CD14-positive monocyte (primary cell): ENCODE data around the gene CCDC51. TPM values are rescaled to one million over a fixed set of nuclear protein-coding genes. Genes with fewer than 3 reads are reported as not detected.

Experiments
- DNase-seq, 3 donors: peaks; one replicate each; pipeline ENCODE4 v3.0.0-alpha.2; 2011 to 2022
- H2AFZ ChIP-seq: 2 replicates; pipeline ENCODE4 v1.6.0; 2012; ENCODE audit warnings: mild to moderate bottlenecking, low read depth, low read length, inconsistent platforms; ENCODE audit not compliant: insufficient read depth, poor library complexity, severe bottlenecking
- H3K27ac ChIP-seq, 2 donors: 1 replicate in 1 of 2; 2 replicates in 1 of 2; pipeline ENCODE4 v1.5.1; 2012 to 2013; ENCODE audit warnings: low read length in 2 of 2, control low read depth in 1 of 2, inconsistent platforms in 1 of 2, low read depth in 1 of 2, mild to moderate bottlenecking in 1 of 2
- H3K27me3 ChIP-seq, 2 donors: one replicate each; pipeline versions ENCODE4 v1.6.0 to v1.6.1; 2011 to 2013; ENCODE audit warnings: low read length in 2 of 2; ENCODE audit not compliant: control insufficient read depth in 2 of 2, insufficient read depth in 2 of 2
- H3K36me3 ChIP-seq, 2 donors: replicated peaks in 1 of 2; 1 replicate in 1 of 2; 2 replicates in 1 of 2; pipeline versions ENCODE4 v1.5.1 to v1.6.1; 2012 to 2013; ENCODE audit warnings: low read length in 2 of 2, control low read depth in 1 of 2, inconsistent platforms in 1 of 2, mild to moderate bottlenecking in 1 of 2; ENCODE audit not compliant: insufficient read depth in 2 of 2, control insufficient read depth in 1 of 2
- H3K4me1 ChIP-seq, 2 donors: 1 replicate in 1 of 2; 2 replicates in 1 of 2; pipeline versions ENCODE4 v1.5.1 to v1.6.1; 2012 to 2013; ENCODE audit warnings: low read length in 2 of 2, control low read depth in 1 of 2, inconsistent platforms in 1 of 2, mild to moderate bottlenecking in 1 of 2, moderate library complexity in 1 of 2; ENCODE audit not compliant: insufficient read depth in 2 of 2, control insufficient read depth in 1 of 2
- H3K4me2 ChIP-seq: replicated peaks from 2 replicates; pipeline ENCODE3; 2012; ENCODE audit warnings: low read length, moderate library complexity, mild to moderate bottlenecking; ENCODE audit not compliant: poor library complexity, severe bottlenecking; ENCODE audit errors: extremely low read depth
- H3K4me3 ChIP-seq, 3 experiments: fragments of 200-600 bp in 1 of 3; sonication (generic) in 1 of 3; replicated peaks in 1 of 3; 1 replicate in 2 of 3; 2 replicates in 1 of 3; pipeline ENCODE4 v1.5.1; 2011 to 2013; ENCODE audit warnings: low read length in 3 of 3, mild to moderate bottlenecking in 3 of 3, control low read depth in 2 of 3, low read depth in 2 of 3, inconsistent platforms in 1 of 3, moderate library complexity in 1 of 3
- H3K79me2 ChIP-seq: 2 replicates; pipeline ENCODE4 v1.6.0; 2012; ENCODE audit warnings: mild to moderate bottlenecking, control low read depth, inconsistent platforms, low read length, moderate library complexity; ENCODE audit not compliant: insufficient read depth
- H3K9ac ChIP-seq: 2 replicates; pipeline ENCODE4 v1.6.0; 2017; ENCODE audit warnings: low read length, mild to moderate bottlenecking; ENCODE audit not compliant: insufficient read depth, poor library complexity, severe bottlenecking
- H3K9me3 ChIP-seq, 2 donors: replicated peaks in 1 of 2; 1 replicate in 1 of 2; 2 replicates in 1 of 2; pipeline versions ENCODE4 v1.5.1 to v1.6.1; 2012 to 2013; ENCODE audit warnings: low read length in 2 of 2, control low read depth in 1 of 2; ENCODE audit not compliant: control insufficient read depth in 1 of 2, insufficient read depth in 1 of 2
- H4K20me1 ChIP-seq: 2 replicates; pipeline ENCODE4 v1.6.0; 2012; ENCODE audit warnings: mild to moderate bottlenecking, low read length, control low read depth, moderate library complexity; ENCODE audit not compliant: insufficient read depth
- H3K27ac Mint-ChIP-seq, 7 donors: one replicate each; pipeline ENCODE4 v1.8.0; 2020; ENCODE audit warnings: mild to moderate bottlenecking in 7 of 7, mixed read lengths in 7 of 7, moderate library complexity in 6 of 7, inconsistent platforms in 2 of 7
- H3K27me3 Mint-ChIP-seq, 3 donors: one replicate each; pipeline ENCODE4 v1.8.0; 2021 to 2022; ENCODE audit warnings: low read depth in 3 of 3, mild to moderate bottlenecking in 3 of 3, mixed read lengths in 3 of 3, moderate library complexity in 3 of 3, inconsistent platforms in 1 of 3
- H3K36me3 Mint-ChIP-seq, 2 donors: one replicate each; pipeline ENCODE4 v1.8.0; 2020; ENCODE audit warnings: mixed read lengths in 2 of 2, inconsistent platforms in 1 of 2, mild to moderate bottlenecking in 1 of 2
- H3K4me1 Mint-ChIP-seq: one replicate; pipeline ENCODE4 v1.8.0; 2020; ENCODE audit warnings: mild to moderate bottlenecking, mixed read lengths
- H3K4me3 Mint-ChIP-seq, 2 donors: one replicate each; pipeline ENCODE4 v1.8.0; 2020; ENCODE audit warnings: mild to moderate bottlenecking in 2 of 2, mixed read lengths in 2 of 2, moderate library complexity in 1 of 2
- H3K9me3 Mint-ChIP-seq, 7 donors: one replicate each; pipeline ENCODE4 v1.8.0; 2020 to 2022; ENCODE audit warnings: mixed read lengths in 7 of 7, mild to moderate bottlenecking in 6 of 7, moderate library complexity in 6 of 7, inconsistent platforms in 2 of 7
- CTCF ChIP-seq: fragments of 200-600 bp; IDR thresholded peaks from one replicate; pipeline ENCODE4 v1.8.0; 2022; ENCODE audit warnings: antibody characterized with exemption, mild to moderate bottlenecking
- WGBS: methylation state at CpG from one replicate; pipeline ENCODE4 v1.1.5; 2013; ENCODE audit warnings: missing lambda C conversion rate; ENCODE audit not compliant: insufficient coverage; 5-methylcytosine and 5-hydroxymethylcytosine counted together
- intact Hi-C, 2 donors: fragments of 100-400 bp; cut with micrococcal nuclease; formaldehyde crosslinking; loops; one replicate each; pipeline versions ENCODE4 v1.15.0 to v1.15.1; 2023
- polyA plus RNA-seq, 3 donors: library from polyadenylated mRNA; depleted of rRNA in 1 of 3; unstranded in 2 of 3; stranded (reverse) in 1 of 3; fragments of 300-500 nt in 2 of 3; fragments of >200 nt in 1 of 3; fragmentation: Illumina TruSeq in 2 of 3; gene quantifications; 1 replicate in 2 of 3; 2 replicates in 1 of 3; pipeline ENCODE4 v1.2.3, GENCODE V29; 2012 to 2021

CCDC51 gene
- polyA plus RNA-seq, 3 donors = 3.6 to 5.9 (median 5.4) TPM

GRCh38 chr3:48467473-48468267 is 27.8 kb upstream of the CCDC51 start:
- Mint-ChIP-seq H3K36me3 (peaks cover 27 to 50% of the 10 kb centered on the region in 2 donors), H3K27ac (peak overlapping the region; percentile 100), H3K4me3 (peak overlapping the region; percentile 86 to 94), H3K9me3 (no peaks in the 10 kb centered on the region), H3K4me1 (peaks cover 53% of the 10 kb centered on the region), H3K27me3 (peaks cover 0 to 2% (median 0%) of the 10 kb centered on the region in 3 donors)
- Histone ChIP-seq H4K20me1 (peaks cover 11% of the 10 kb centered on the region), H3K4me1 (peaks cover 66 to 70% of the 10 kb centered on the region in 2 donors), H3K27me3 (no peaks in the 10 kb centered on the region), H3K79me2 (peaks cover 68% of the 10 kb centered on the region), H3K9me3 (no peaks in the 10 kb centered on the region), H3K4me3 (peak overlapping the region; percentile 55 to 91 (median 74)), H3K36me3 (peaks cover 36 to 44% of the 10 kb centered on the region in 2 donors), H3K4me2 (peak overlapping the region; percentile 97), H3K27ac (peak overlapping the region; percentile 97 to 100), H3K9ac (peak overlapping the region; percentile 99), H2AFZ (no peak overlapping the region)
- TF ChIP-seq CTCF = no peak
- no peak for DNase-seq
- 75% methylated on average over 1 of the region's 7 CpGs for WGBS
- intact Hi-C loops = loop anchor here (5.0 to 10.0 kb wide), 3 partner anchors 80 to 217 kb away; partner anchors contain the start of genes SLC26A6 (in 2 of the 2) and NCKIPSD (in 1 of the 2)

GRCh38 chr3:48467110-48467454 is 27.2 kb upstream of the CCDC51 start:
- no peak for TF ChIP-seq CTCF
- Mint-ChIP-seq H3K4me3 (peak overlapping the region; percentile 86 to 94), H3K36me3 (peaks cover 27 to 51% of the 10 kb centered on the region in 2 donors), H3K27ac (peak overlapping the region; percentile 100), H3K4me1 (peaks cover 53% of the 10 kb centered on the region), H3K9me3 (no peaks in the 10 kb centered on the region), H3K27me3 (peaks cover 0 to 2% (median 0%) of the 10 kb centered on the region in 3 donors)
- Histone ChIP-seq H4K20me1 (peaks cover 11% of the 10 kb centered on the region), H3K9me3 (no peaks in the 10 kb centered on the region), H3K4me1 (peaks cover 62 to 64% of the 10 kb centered on the region in 2 donors), H3K79me2 (peaks cover 63% of the 10 kb centered on the region), H3K4me3 (peak overlapping the region; percentile 55 to 91 (median 74)), H3K27ac (peak overlapping the region; percentile 97 to 100), H3K4me2 (peak overlapping the region; percentile 97), H3K36me3 (peaks cover 36 to 44% of the 10 kb centered on the region in 2 donors), H2AFZ (no peak overlapping the region), H3K27me3 (no peaks in the 10 kb centered on the region), H3K9ac (peak overlapping the region; percentile 99)
- WGBS = 88% methylated on average over 9 of the region's 9 CpGs
- intact Hi-C loops = loop anchor here (5.0 to 10.0 kb wide), 3 partner anchors 80 to 218 kb away; partner anchors contain the start of genes SLC26A6 (in 2 of the 2) and NCKIPSD (in 1 of the 2)
- DNase-seq = no peak
